Caco-2 (cell line): ENCODE measurements around the gene CDC16. TPM values are rescaled to one million over a fixed set of nuclear protein-coding genes. Genes with fewer than 3 reads are reported as not detected.
A peak's percentile ranks its signal among the peaks of the same experiment; 100 is the strongest.

ENCODE experiments used
- BruUV-seq: library from RNA; stranded (reverse); fragments of 400-500 nt; replicated peaks from 2 replicates; lab custom pipeline; 2021; lab: Mats Ljungman, UMichigan
- CTCF ChIA-PET: fragments of 300-600 bp; sonication (Branson Sonifier 250); formaldehyde crosslinking; loops from one replicate; lab custom pipeline; 2022; ENCODE audit warnings: antibody characterized with exemption; lab: Charles Lee
- POLR2A ChIA-PET: fragments of 300-600 bp; sonication (Branson Sonifier 250); formaldehyde crosslinking; loops from one replicate; lab custom pipeline; 2022; ENCODE audit warnings: antibody characterized with exemption; lab: Charles Lee
- DNase-seq, 2 experiments: peaks; one replicate each; pipeline versions ENCODE4 v3.0.0 to v3.0.0-alpha.2; 2020 to 2022
- H3K27me3 ChIP-seq: replicated peaks from 2 replicates; pipeline ENCODE4 v1.6.0; 2011; ENCODE audit warnings: low read length; ENCODE audit not compliant: control insufficient read depth, insufficient read depth
- H3K36me3 ChIP-seq: 2 replicates; pipeline ENCODE4 v1.5.1; 2011; ENCODE audit warnings: low read length; ENCODE audit not compliant: control insufficient read depth, insufficient read depth
- H3K4me1 ChIP-seq: fragments of 250-450 bp; sonication (Bioruptor Pico); 2 replicates; pipeline ENCODE4 v1.5.1; 2020; ENCODE audit warnings: mild to moderate bottlenecking
- H3K4me3 ChIP-seq: 2 replicates; pipeline ENCODE4 v1.5.1; 2011; ENCODE audit warnings: low read depth, mild to moderate bottlenecking, control low read depth, low read length
- H3K9me3 ChIP-seq: fragments of 250-450 bp; sonication (Bioruptor Pico); 2 replicates; pipeline ENCODE4 v1.5.1; 2020; ENCODE audit warnings: mild to moderate bottlenecking, moderate library complexity
- H3K27ac Mint-ChIP-seq: one replicate; pipeline ENCODE4 v1.8.0; 2022; ENCODE audit warnings: mixed read lengths; ENCODE audit not compliant: unreplicated experiment
- H3K27me3 Mint-ChIP-seq: one replicate; pipeline ENCODE4 v1.8.0; 2022; ENCODE audit warnings: mixed read lengths; ENCODE audit not compliant: insufficient read depth, unreplicated experiment
- H3K36me3 Mint-ChIP-seq: one replicate; pipeline ENCODE4 v1.8.0; 2022; ENCODE audit warnings: mild to moderate bottlenecking, mixed read lengths; ENCODE audit not compliant: insufficient read depth, unreplicated experiment
- H3K4me1 Mint-ChIP-seq: one replicate; pipeline ENCODE4 v1.8.0; 2022; ENCODE audit warnings: low read depth, mixed read lengths; ENCODE audit not compliant: unreplicated experiment
- H3K4me3 Mint-ChIP-seq: one replicate; pipeline ENCODE4 v1.8.0; 2022; ENCODE audit warnings: mild to moderate bottlenecking, moderate library complexity, mixed read lengths; ENCODE audit not compliant: unreplicated experiment
- H3K9me3 Mint-ChIP-seq: one replicate; pipeline ENCODE4 v1.8.0; 2022; ENCODE audit warnings: mixed read lengths; ENCODE audit not compliant: unreplicated experiment
- CTCF ChIP-seq, 2 experiments: fragments of 200-600 bp in 1 of 2; IDR thresholded peaks; 1 replicate in 1 of 2; 2 replicates in 1 of 2; pipeline versions ENCODE4 v1.5.1 to v1.8.0; 2011 to 2022; ENCODE audit warnings: antibody characterized with exemption in 1 of 2, control low read depth in 1 of 2, inconsistent platforms in 1 of 2, low read depth in 1 of 2, low read length in 1 of 2, mild to moderate bottlenecking in 1 of 2, moderate library complexity in 1 of 2; ENCODE audit not compliant: insufficient read depth in 1 of 2, severe bottlenecking in 1 of 2, unreplicated experiment in 1 of 2
- intact Hi-C: fragments of 100-400 bp; cut with micrococcal nuclease; formaldehyde crosslinking; loops from one replicate; pipeline ENCODE4 v1.10.0; 2022; ENCODE audit not compliant: unreplicated experiment
- total RNA-seq: library from RNA; stranded (reverse); gene quantifications from 2 replicates; pipeline ENCODE4 v1.2.3, GENCODE V29; 2022

CDC16 gene
- total RNA-seq, 1 experiment from 2014 or later = 80.5 TPM

GRCh38 chr13:114204894-114205293, 29.8 kb upstream of the CDC16 start:
- H3K9me3 Mint-ChIP-seq = peaks cover under 1% of the 10 kb centered on the region
- CTCF ChIA-PET = no interaction called here

GRCh38 chr13:114208134-114208533, 26.6 kb upstream of the CDC16 start:
- H3K9me3 ChIP-seq = peaks cover 23% of the 10 kb centered on the region
- DNase-seq = no peak
- peaks cover 9% of the 10 kb centered on the region for H3K27me3 Mint-ChIP-seq
- POLR2A ChIA-PET = no interaction called here
- BruUV-seq = no TSS peak
- H3K36me3 Mint-ChIP-seq = no peaks in the 10 kb centered on the region
- H3K4me3 Mint-ChIP-seq = no peak overlapping the region
- no peak overlapping the region for H3K4me3 ChIP-seq
- peaks cover 10% of the 10 kb centered on the region for H3K9me3 Mint-ChIP-seq
- H3K27ac Mint-ChIP-seq = no peak overlapping the region
- intact Hi-C loops = no loop called here
- no peak for TF ChIP-seq CTCF (IDR thresholded peaks at IDR 0.05; ENCODE audit: insufficient read depth in 1 of 2, low read depth in 1 of 2, low read length in 1 of 2, severe bottlenecking in 1 of 2, unreplicated experiment in 1 of 2)
- no peaks in the 10 kb centered on the region for H3K4me1 ChIP-seq
- H3K4me1 Mint-ChIP-seq = no peaks in the 10 kb centered on the region
- CTCF ChIA-PET = no interaction called here
- H3K36me3 ChIP-seq = no peaks in the 10 kb centered on the region
- no peaks in the 10 kb centered on the region for H3K27me3 ChIP-seq

More at GRCh38 chr13:114204894-114205293, 29.8 kb upstream of the CDC16 start:
- Histone ChIP-seq H3K9me3 (peaks cover 23% of the 10 kb centered on the region), H3K4me3 (no peak overlapping the region), H3K27me3 (no peaks in the 10 kb centered on the region), H3K4me1 (no peaks in the 10 kb centered on the region), H3K36me3 (no peaks in the 10 kb centered on the region)
- intact Hi-C loops = no loop called here
- Mint-ChIP-seq H3K4me1 (no peaks in the 10 kb centered on the region), H3K27ac (no peak overlapping the region), H3K4me3 (no peak overlapping the region), H3K27me3 (peaks cover 4% of the 10 kb centered on the region), H3K36me3 (no peaks in the 10 kb centered on the region)
- no peak for TF ChIP-seq CTCF (IDR thresholded peaks at IDR 0.05; ENCODE audit: insufficient read depth in 1 of 2, low read depth in 1 of 2, low read length in 1 of 2, severe bottlenecking in 1 of 2, unreplicated experiment in 1 of 2)
- no TSS peak for BruUV-seq
- no peak for DNase-seq
- POLR2A ChIA-PET = no interaction called here

GRCh38 chr13:114211446-114212157, 23.1 kb upstream of the CDC16 start:
- intact Hi-C loops = no loop called here
- H3K27ac Mint-ChIP-seq = no peak overlapping the region
- CTCF ChIA-PET = no interaction called here

More at GRCh38 chr13:114211446-114212157, 23.1 kb upstream of the CDC16 start:
- Histone ChIP-seq H3K36me3 (no peaks in the 10 kb centered on the region), H3K9me3 (peaks cover 18% of the 10 kb centered on the region), H3K4me3 (peak overlapping the region; percentile 15; the same call in 1 of the 2 replicates), H3K27me3 (no peaks in the 10 kb centered on the region), H3K4me1 (no peaks in the 10 kb centered on the region)
- no peak for TF ChIP-seq CTCF (IDR thresholded peaks at IDR 0.05; ENCODE audit: insufficient read depth in 1 of 2, low read depth in 1 of 2, low read length in 1 of 2, severe bottlenecking in 1 of 2, unreplicated experiment in 1 of 2)
- peaks cover 13% of the 10 kb centered on the region for H3K27me3 Mint-ChIP-seq
- no peaks in the 10 kb centered on the region for H3K4me1 Mint-ChIP-seq
- no TSS peak for BruUV-seq
- no peaks in the 10 kb centered on the region for H3K36me3 Mint-ChIP-seq
- POLR2A ChIA-PET = no interaction called here
- DNase-seq = no peak
- peaks cover 10% of the 10 kb centered on the region for H3K9me3 Mint-ChIP-seq
- H3K4me3 Mint-ChIP-seq = peak overlapping the region; percentile 45
